ENCODE data around the gene TRAF2. TPM values are rescaled to one million over a fixed set of nuclear protein-coding genes. Genes with fewer than 3 reads are reported as not detected.

The TRAF2 gene
- total and polyA plus RNA-seq, 9 of the 15 experiments (the other 6 are each of a cell fraction or from before 2014, with no cell fraction given) = 0.24 to 45.2 (median 18.0) TPM

DNA sequence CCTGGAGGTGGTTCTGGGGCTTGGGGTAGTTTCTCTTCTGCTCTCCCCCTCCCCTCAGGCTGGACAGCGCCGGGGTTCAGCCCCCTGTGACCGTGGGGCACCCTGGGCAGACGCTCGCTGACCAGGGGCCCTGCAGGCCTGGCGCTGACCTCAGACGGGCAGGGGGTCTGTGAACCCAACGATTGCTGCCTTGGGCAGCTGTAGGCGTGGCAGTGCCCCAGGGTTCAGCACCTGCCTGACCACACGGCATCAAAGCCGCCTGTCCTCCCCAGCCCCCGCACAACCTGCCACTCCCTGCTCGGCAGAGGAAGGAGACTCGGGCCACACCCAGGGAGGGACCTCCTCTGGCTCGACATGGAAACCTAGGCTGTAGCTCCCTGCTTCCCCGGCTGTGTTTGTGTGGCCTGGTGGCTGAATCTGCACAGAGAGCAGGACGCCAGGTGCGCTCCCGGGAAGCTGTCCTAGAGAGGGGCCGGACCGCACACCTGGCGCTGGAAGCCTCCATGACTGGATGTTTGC is 77.9 kb downstream of the TRAF2 start (continued):
- TF ChIP-seq MCM5 (IDR thresholded peaks at IDR 0.05; ENCODE audit: low read depth) (no peak), CCAR2 (IDR thresholded peaks at IDR 0.05; ENCODE audit: low read depth, low read length) (no peak), NONO (IDR thresholded peaks at IDR 0.05; ENCODE audit: low read depth in 2 of 2, low read length in 1 of 2) (no peak), RBM17 (IDR thresholded peaks at IDR 0.05; ENCODE audit: borderline replicate concordance, low read depth, low read length) (no peak), CBFA2T2 (conservative IDR thresholded peaks at IDR 0.05) (peak; percentile 22; the same call in 1 of the 2 replicates), ZBTB26 (CRISPR knock-in tag; IDR thresholded peaks at IDR 0.05) (no peak), TAF1 (IDR thresholded peaks at IDR 0.05; ENCODE audit: control insufficient read depth, extremely low read depth, insufficient read depth, low read length, severe bottlenecking) (no peak), SRSF9 (IDR thresholded peaks at IDR 0.05; ENCODE audit: borderline replicate concordance, low read depth, low read length) (no peak), KAT7 (CRISPR knock-in tag; IDR thresholded peaks at IDR 0.05; ENCODE audit: borderline replicate concordance) (no peak), HDAC1 (IDR thresholded peaks at IDR 0.05) (peak in 1 of 2 experiments; percentile 43; a peak in 1 of 4 replicates), KLF1 (tag; IDR thresholded peaks at IDR 0.05) (peak; percentile 88), MAX (CRISPR knock-in tag; IDR thresholded peaks at IDR 0.05) (peak; percentile 91), ZNF785 (CRISPR knock-in tag; IDR thresholded peaks at IDR 0.05) (no peak), FOXK2 (conservative IDR thresholded peaks at IDR 0.05 in 1 of 2, IDR thresholded peaks at IDR 0.05 in 1 of 2; ENCODE audit: low read depth in 2 of 2) (no peak)
- TF ChIP-seq, protein P1, sequence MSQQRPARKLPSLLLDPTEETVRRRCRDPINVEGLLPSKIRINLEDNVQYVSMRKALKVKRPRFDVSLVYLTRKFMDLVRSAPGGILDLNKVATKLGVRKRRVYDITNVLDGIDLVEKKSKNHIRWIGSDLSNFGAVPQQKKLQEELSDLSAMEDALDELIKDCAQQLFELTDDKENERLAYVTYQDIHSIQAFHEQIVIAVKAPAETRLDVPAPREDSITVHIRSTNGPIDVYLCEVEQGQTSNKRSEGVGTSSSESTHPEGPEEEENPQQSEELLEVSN (IDR thresholded peaks at IDR 0.05; ENCODE audit: borderline replicate concordance in 1 of 2, extremely low read depth in 1 of 2, insufficient read depth in 1 of 2, insufficient read length in 1 of 2, low read depth in 1 of 2, low read length in 1 of 2, poor library complexity in 1 of 2, severe bottlenecking in 1 of 2) = peak in 1 of 2 experiments; percentile 56
